ENCODE results near the gene TACR3. TPM values are rescaled to one million over a fixed set of nuclear protein-coding genes. Genes with fewer than 3 reads are reported as not detected.

TACR3 gene
- total and polyA plus RNA-seq, 2 donors (not counting 1 experiment from before 2014, with no cell fraction given), result under 0.01 to 0.01 TPM

GRCh38 chr4:103721251-103721650 lies 1.5 kb upstream of the TACR3 start:
- no peak overlapping the region for H3K27ac ChIP-seq (ENCODE audit: insufficient read depth, low read length)
- no peaks in the 10 kb centered on the region for H3K9me3 ChIP-seq (ENCODE audit: control insufficient read depth, insufficient read depth, low read depth, low read length)
- H3K27me3 ChIP-seq (ENCODE audit: control insufficient read depth, insufficient read depth, low read length), result no peaks in the 10 kb centered on the region
- no peak overlapping the region for H2AFZ ChIP-seq (ENCODE audit: low read length)
- no peaks in the 10 kb centered on the region for H3K4me1 ChIP-seq (ENCODE audit: control insufficient read depth, extremely low read depth, insufficient read depth, low read length)
- H3K4me3 ChIP-seq (replicated peaks in 1 of 4; ENCODE audit: control extremely low read depth in 1 of 4, insufficient read depth in 1 of 4, low read depth in 3 of 4, low read length in 4 of 4), result no peak overlapping the region
- H3K36me3 ChIP-seq (ENCODE audit: control insufficient read depth, insufficient read depth, low read length), result no peaks in the 10 kb centered on the region
- H4K20me1 ChIP-seq (ENCODE audit: control insufficient read depth, extremely low read depth, insufficient read depth, low read length), result no peaks in the 10 kb centered on the region
- no peak overlapping the region for H3K4me2 ChIP-seq (ENCODE audit: extremely low read depth, insufficient read depth, low read length)
- no peak overlapping the region for H3K9ac ChIP-seq (ENCODE audit: insufficient read depth, low read length)
- no peak for TF ChIP-seq EZH2 (IDR thresholded peaks at IDR 0.05; ENCODE audit: low read length, missing control alignments)
- TF ChIP-seq CTCF (conservative IDR thresholded peaks at IDR 0.05 in 1 of 2, IDR thresholded peaks at IDR 0.05 in 1 of 2; ENCODE audit: low read depth in 1 of 2, low read length in 2 of 2), result no peak
- DNase-seq (ENCODE audit: low read depth in 2 of 2), result no peak
- no peaks in the 10 kb centered on the region for H3K79me2 ChIP-seq (ENCODE audit: control insufficient read depth, insufficient read depth, low read length)

DNA sequence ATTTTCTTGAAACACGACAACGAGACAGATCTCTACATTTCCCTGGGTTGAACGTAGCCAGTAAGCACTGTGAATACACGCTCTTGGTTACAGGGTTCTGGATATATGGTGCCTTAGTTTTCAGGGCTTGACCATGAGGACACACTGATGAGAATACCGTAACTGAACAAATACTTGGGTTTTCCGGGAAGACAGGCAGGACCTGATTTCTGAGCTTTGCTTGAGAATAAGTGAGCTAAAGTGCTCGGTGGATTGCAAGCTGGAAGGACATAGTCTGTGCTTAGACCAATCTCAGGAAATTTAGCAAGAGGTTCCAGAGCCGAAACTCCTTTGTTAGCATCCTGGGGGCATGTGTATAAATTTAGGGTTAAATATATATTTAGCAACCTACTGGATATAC lies 876 bp upstream of the TACR3 start:
- DNase-seq (ENCODE audit: low read depth in 2 of 2), result no peak
- Histone ChIP-seq H3K4me3 (replicated peaks in 1 of 4; ENCODE audit: control extremely low read depth in 1 of 4, insufficient read depth in 1 of 4, low read depth in 3 of 4, low read length in 4 of 4) (no peak overlapping the region), H4K20me1 (ENCODE audit: control insufficient read depth, extremely low read depth, insufficient read depth, low read length) (no peaks in the 10 kb centered on the region), H3K9me3 (ENCODE audit: control insufficient read depth, insufficient read depth, low read depth, low read length) (no peaks in the 10 kb centered on the region), H2AFZ (ENCODE audit: low read length) (no peak overlapping the region), H3K27ac (ENCODE audit: insufficient read depth, low read length) (no peak overlapping the region), H3K9ac (ENCODE audit: insufficient read depth, low read length) (no peak overlapping the region), H3K4me1 (ENCODE audit: control insufficient read depth, extremely low read depth, insufficient read depth, low read length) (no peaks in the 10 kb centered on the region), H3K4me2 (ENCODE audit: extremely low read depth, insufficient read depth, low read length) (no peak overlapping the region), H3K36me3 (ENCODE audit: control insufficient read depth, insufficient read depth, low read length) (no peaks in the 10 kb centered on the region), H3K27me3 (ENCODE audit: control insufficient read depth, insufficient read depth, low read length) (no peaks in the 10 kb centered on the region), H3K79me2 (ENCODE audit: control insufficient read depth, insufficient read depth, low read length) (no peaks in the 10 kb centered on the region)
- TF ChIP-seq EZH2 (IDR thresholded peaks at IDR 0.05; ENCODE audit: low read length, missing control alignments) (no peak), CTCF (conservative IDR thresholded peaks at IDR 0.05 in 1 of 2, IDR thresholded peaks at IDR 0.05 in 1 of 2; ENCODE audit: low read depth in 1 of 2, low read length in 2 of 2) (no peak)

DNA sequence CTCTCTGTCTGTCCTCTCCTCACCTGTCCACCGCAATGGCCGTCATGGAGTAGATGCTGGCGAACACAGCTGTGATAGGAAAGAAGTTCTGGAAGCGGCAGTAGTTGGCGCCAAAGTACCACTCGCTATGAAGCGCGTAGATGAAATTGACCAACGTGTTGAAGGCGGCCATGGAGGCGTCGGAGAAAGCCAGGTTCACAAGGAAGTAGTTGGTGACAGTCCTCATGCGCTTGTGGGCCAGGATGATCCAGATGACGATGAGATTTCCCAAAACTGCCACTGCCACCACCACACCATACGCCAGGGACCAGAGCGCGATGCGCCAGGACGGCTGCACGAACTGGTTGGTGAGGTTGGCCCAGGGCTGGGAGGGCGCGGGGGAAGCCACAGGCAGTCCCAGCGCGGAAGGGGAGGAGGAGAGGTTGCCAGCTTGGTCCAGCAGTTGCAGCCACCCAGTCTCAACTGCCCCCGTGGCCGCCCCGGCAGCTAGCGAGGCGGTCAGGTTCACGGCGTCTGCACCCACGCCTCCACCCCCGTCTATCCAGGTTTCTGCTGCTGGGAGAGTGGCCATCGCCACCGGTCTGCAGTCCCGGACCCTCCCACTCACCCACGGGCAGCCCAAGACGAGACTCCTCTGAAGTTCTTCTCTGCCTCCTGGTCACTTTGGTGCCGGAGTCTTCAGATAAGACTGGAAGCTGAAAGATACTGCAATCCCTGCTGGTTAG lies 518 bp downstream of the TACR3 start:
- Histone ChIP-seq H3K9ac (ENCODE audit: insufficient read depth, low read length) (no peak overlapping the region), H2AFZ (ENCODE audit: low read length) (no peak overlapping the region), H3K4me3 (replicated peaks in 1 of 4; ENCODE audit: control extremely low read depth in 1 of 4, insufficient read depth in 1 of 4, low read depth in 3 of 4, low read length in 4 of 4) (peak overlapping the region in 1 of 4 experiments; percentile 30), H3K9me3 (ENCODE audit: control insufficient read depth, insufficient read depth, low read depth, low read length) (no peaks in the 10 kb centered on the region), H4K20me1 (ENCODE audit: control insufficient read depth, extremely low read depth, insufficient read depth, low read length) (no peaks in the 10 kb centered on the region), H3K27me3 (ENCODE audit: control insufficient read depth, insufficient read depth, low read length) (no peaks in the 10 kb centered on the region), H3K4me1 (ENCODE audit: control insufficient read depth, extremely low read depth, insufficient read depth, low read length) (no peaks in the 10 kb centered on the region), H3K4me2 (ENCODE audit: extremely low read depth, insufficient read depth, low read length) (no peak overlapping the region), H3K36me3 (ENCODE audit: control insufficient read depth, insufficient read depth, low read length) (no peaks in the 10 kb centered on the region), H3K27ac (ENCODE audit: insufficient read depth, low read length) (no peak overlapping the region), H3K79me2 (ENCODE audit: control insufficient read depth, insufficient read depth, low read length) (no peaks in the 10 kb centered on the region)
- DNase-seq (ENCODE audit: low read depth in 2 of 2), result no peak
- TF ChIP-seq EZH2 (IDR thresholded peaks at IDR 0.05; ENCODE audit: low read length, missing control alignments), result no peak
- TF ChIP-seq CTCF (conservative IDR thresholded peaks at IDR 0.05 in 1 of 2, IDR thresholded peaks at IDR 0.05 in 1 of 2; ENCODE audit: low read depth in 1 of 2, low read length in 2 of 2), result no peak

All from fibroblast of lung (primary cell).